GM12878 (cell line): ENCODE results near the gene EBP. TPM values are rescaled to one million over a fixed set of nuclear protein-coding genes. Genes with fewer than 3 reads are reported as not detected.
A peak's percentile ranks its signal among the peaks of the same experiment; 100 is the strongest.

Source experiments
- ATF7 ChIP-seq: fragments of 450-650 bp; IDR thresholded peaks from 2 replicates; pipeline ENCODE4 v1.6.1; 2016; ENCODE audit warnings: low read depth, mild to moderate bottlenecking
- BHLHE40 ChIP-seq, 2 experiments: fragments of 450-650 bp in 1 of 2; IDR thresholded peaks; 2 replicates each; pipeline ENCODE4 v1.6.1; 2011 to 2017; ENCODE audit warnings: low read depth in 2 of 2, borderline replicate concordance in 1 of 2, improper control_type of control experiment in 1 of 2, low read length in 1 of 2, mild to moderate bottlenecking in 1 of 2
- BMI1 ChIP-seq: fragments of 450-650 bp; IDR thresholded peaks from 2 replicates; pipeline ENCODE4 v1.6.1; 2016; ENCODE audit warnings: mild to moderate bottlenecking, moderate library complexity, borderline replicate concordance
- BRCA1 ChIP-seq: IDR thresholded peaks from 2 replicates; pipeline ENCODE4 v1.6.1; 2011; ENCODE audit warnings: low read depth, low read length, improper control_type of control experiment
- CHD1 ChIP-seq: IDR thresholded peaks from 2 replicates; pipeline ENCODE4 v1.6.1; 2012; ENCODE audit warnings: low read depth, low read length, improper control_type of control experiment
- EGR1 ChIP-seq, 2 experiments: IDR thresholded peaks; 1 replicate in 1 of 2; 2 replicates in 1 of 2; pipeline ENCODE4 v1.6.1; 2011 to 2012; ENCODE audit warnings: low read depth in 2 of 2, low read length in 2 of 2, borderline replicate concordance in 1 of 2, mild to moderate bottlenecking in 1 of 2, moderate library complexity in 1 of 2
- IRF4 ChIP-seq: IDR thresholded peaks from 2 replicates; pipeline ENCODE4 v1.6.1; 2011; ENCODE audit warnings: low read depth, low read length
- MTA2 ChIP-seq: fragments of 450-650 bp; IDR thresholded peaks from 2 replicates; pipeline ENCODE4 v1.6.1; 2016; ENCODE audit warnings: low read depth, mild to moderate bottlenecking, moderate library complexity
- MXI1 ChIP-seq: fragments of 150-350 bp; IDR thresholded peaks from 2 replicates; pipeline ENCODE4 v1.6.1; 2011; ENCODE audit warnings: low read depth, mild to moderate bottlenecking, inconsistent platforms, low read length, improper control_type of control experiment
- MYB ChIP-seq: fragments of 150-350 bp; IDR thresholded peaks from 2 replicates; pipeline ENCODE4 v1.6.1; 2014; ENCODE audit warnings: mild to moderate bottlenecking, low read depth, low read length, borderline replicate concordance
- MYC ChIP-seq: IDR thresholded peaks from 2 replicates; pipeline ENCODE4 v1.6.1; 2011; ENCODE audit warnings: mild to moderate bottlenecking, low read length, moderate library complexity, inconsistent platforms; ENCODE audit not compliant: insufficient read depth, insufficient replicate concordance, insufficient read length, severe bottlenecking
- NFXL1 ChIP-seq: fragments of 450-650 bp; IDR thresholded peaks from 2 replicates; pipeline ENCODE4 v1.6.1; 2017; ENCODE audit warnings: antibody characterized with exemption, mild to moderate bottlenecking, borderline replicate concordance
- PBX3 ChIP-seq: IDR thresholded peaks from 2 replicates; pipeline ENCODE4 v1.6.1; 2011; ENCODE audit warnings: mild to moderate bottlenecking, low read depth, low read length, moderate library complexity; ENCODE audit not compliant: insufficient replicate concordance
- PML ChIP-seq: IDR thresholded peaks from 2 replicates; pipeline ENCODE4 v1.6.1; 2012; ENCODE audit warnings: low read length, inconsistent platforms
- POLR2AphosphoS2 ChIP-seq: IDR thresholded peaks from 2 replicates; pipeline ENCODE4 v1.6.1; 2011; ENCODE audit warnings: low read depth, mild to moderate bottlenecking, low read length, improper control_type of control experiment, moderate library complexity
- RAD21 ChIP-seq: IDR thresholded peaks from 2 replicates; pipeline ENCODE4 v1.6.1; 2011; ENCODE audit warnings: mild to moderate bottlenecking, low read depth, low read length, moderate library complexity; ENCODE audit not compliant: insufficient read depth
- RAD51 ChIP-seq: fragments of 450-650 bp; IDR thresholded peaks from 2 replicates; pipeline ENCODE4 v1.6.1; 2016; ENCODE audit warnings: moderate library complexity, mild to moderate bottlenecking, inconsistent platforms
- RELB ChIP-seq: fragments of 450-650 bp; IDR thresholded peaks from 2 replicates; pipeline ENCODE4 v1.6.1; 2017; ENCODE audit warnings: low read depth, mild to moderate bottlenecking, moderate library complexity
- RUNX3 ChIP-seq: IDR thresholded peaks from 2 replicates; pipeline ENCODE4 v1.6.1; 2012; ENCODE audit warnings: low read length, inconsistent platforms
- SPI1 ChIP-seq: IDR thresholded peaks from 2 replicates; pipeline ENCODE4 v1.6.1; 2011; ENCODE audit warnings: low read depth, mild to moderate bottlenecking, low read length, moderate library complexity, borderline replicate concordance; ENCODE audit not compliant: insufficient read depth
- SRF ChIP-seq, 2 experiments: IDR thresholded peaks; 2 replicates each; pipeline ENCODE4 v1.6.1; 2011; ENCODE audit warnings: low read depth in 2 of 2, low read length in 2 of 2, mild to moderate bottlenecking in 1 of 2, moderate library complexity in 1 of 2
- TAF1 ChIP-seq: IDR thresholded peaks from 2 replicates; pipeline ENCODE4 v1.6.1; 2011; ENCODE audit warnings: mild to moderate bottlenecking, low read depth, low read length, borderline replicate concordance
- ZSCAN29 ChIP-seq: fragments of 450-650 bp; IDR thresholded peaks from 2 replicates; pipeline ENCODE4 v1.6.1; 2017; ENCODE audit warnings: mild to moderate bottlenecking, moderate library complexity
- polyA plus RNA-seq, 11 experiments: library from polyadenylated mRNA; depleted of rRNA in 4 of 11; unstranded in 6 of 11; stranded (reverse) in 5 of 11; fragments of >200 nt; fragmentation: Nextera tagmentation in 4 of 11; fragmentation: Illumina TruSeq in 1 of 11; extraction: Ambion mirVana in 4 of 11; extraction: Trizol in 1 of 11; gene quantifications; 1 replicate in 1 of 11; 2 replicates in 10 of 11; pipeline versions ENCODE4 v1.2.1 to v1.2.3, GENCODE V29; 2011 to 2016; ENCODE audit warnings: inconsistent platforms in 2 of 11, missing spikeins in 2 of 11, low read depth in 1 of 11
- total RNA-seq, 4 experiments: library from RNA; depleted of rRNA in 3 of 4; stranded (reverse); fragments of >200 nt in 3 of 4; fragmentation: Illumina TruSeq in 1 of 4; extraction: Trizol in 1 of 4; gene quantifications; 2 replicates each; pipeline versions ENCODE4 v1.2.1 to v1.2.3, GENCODE V29; 2013 to 2021
- TF ChIP-seq, protein P1 (sequence below): IDR thresholded peaks from 2 replicates; pipeline ENCODE4 v1.6.1; 2011; ENCODE audit warnings: low read depth, mild to moderate bottlenecking, low read length, moderate library complexity, borderline replicate concordance; ENCODE audit errors: extremely low read depth

EBP gene
- total and polyA plus RNA-seq, 10 of the 15 experiments (the other 5 are each of a cell fraction or from before 2014, with no cell fraction given), result 125 to 628 (median 180) TPM

- no peak for TF ChIP-seq MYB
- no peak for TF ChIP-seq CHD1
- TF ChIP-seq SRF (IDR thresholded peaks at IDR 0.05; ENCODE audit: low read depth in 2 of 2, low read length in 2 of 2), result no peak
- TF ChIP-seq BMI1, result no peak
- no peak for TF ChIP-seq BHLHE40 (IDR thresholded peaks at IDR 0.05; ENCODE audit: borderline replicate concordance in 1 of 2, low read depth in 2 of 2, low read length in 1 of 2)
- no peak for TF ChIP-seq BRCA1
- peak in 1 of 2 experiments; percentile 74; a peak in 2 of 3 replicates for TF ChIP-seq EGR1 (IDR thresholded peaks at IDR 0.05; ENCODE audit: borderline replicate concordance in 1 of 2, low read depth in 2 of 2, low read length in 2 of 2)
- no peak for TF ChIP-seq PBX3
- peak; percentile 35; the same call in 1 of the 2 replicates for TF ChIP-seq RUNX3
- TF ChIP-seq IRF4, result no peak
- TF ChIP-seq POLR2AphosphoS2, result no peak
- TF ChIP-seq MXI1, result peak; percentile 37; the same call in 1 of the 2 replicates
- no peak for TF ChIP-seq TAF1
- TF ChIP-seq ZSCAN29, result no peak
- no peak for TF ChIP-seq MYC
- TF ChIP-seq SPI1, result no peak
- TF ChIP-seq MTA2, result 0 out of 2 replicates have a peak, but pooled peaks have one; percentile 5
- TF ChIP-seq ATF7, result peak; percentile 35; the same call in 1 of the 2 replicates
- TF ChIP-seq RELB, result peak; percentile 72
- no peak for TF ChIP-seq NFXL1
- TF ChIP-seq RAD51, result no peak
- TF ChIP-seq, protein P1, sequence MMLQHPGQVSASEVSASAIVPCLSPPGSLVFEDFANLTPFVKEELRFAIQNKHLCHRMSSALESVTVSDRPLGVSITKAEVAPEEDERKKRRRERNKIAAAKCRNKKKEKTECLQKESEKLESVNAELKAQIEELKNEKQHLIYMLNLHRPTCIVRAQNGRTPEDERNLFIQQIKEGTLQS, result no peak
- TF ChIP-seq RAD21, result no peak
- 0 out of 2 replicates have a peak, but pooled peaks have one; percentile 47 for TF ChIP-seq PML
These were observed 13.0 kb upstream of the EBP start, which contains the start of gene PORCN (continued) for GRCh38 chrX:48508400-48509244.
